ENCODE results near the gene PCBP2.
A peak's percentile ranks its signal among the peaks of the same experiment; 100 is the strongest.
"Not testable (repeated sequence)": the region's sequence is repeated elsewhere in the genome, so short reads cannot be mapped to it uniquely, and the experiment has no call there.

The PCBP2 gene

DNA sequence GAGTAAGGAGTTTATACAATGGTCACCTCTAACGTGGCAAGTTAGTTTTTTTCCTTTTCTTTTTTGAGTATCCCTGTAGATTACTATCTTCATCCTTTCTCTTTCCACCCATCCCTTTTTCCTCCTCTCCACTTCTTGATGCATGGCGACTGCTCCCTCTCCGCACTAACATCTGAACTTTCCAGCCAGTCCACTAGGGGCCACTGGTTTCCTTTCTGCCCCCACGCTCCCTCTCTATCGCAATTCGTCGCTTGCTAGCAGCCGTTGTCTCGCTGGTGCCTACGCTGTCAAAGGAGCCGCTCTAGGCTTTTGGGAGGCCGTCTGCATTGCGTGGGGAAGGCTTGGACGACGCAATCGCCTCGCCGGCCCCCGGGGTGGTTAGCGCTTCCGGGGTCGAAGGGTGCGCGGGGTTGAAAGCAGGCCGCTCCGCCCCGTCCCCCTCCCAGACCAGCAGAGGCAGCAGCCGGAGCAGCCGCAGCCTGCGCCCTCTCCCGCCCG, at the start of gene PCBP2:
Gene PCBP2 (plus strand): TSS at position 442 of the 498 bp plus-strand sequence. CDS start 2,699 bp downstream, outside the sequence.
- DNase-seq = peak; percentile 84 to 99

DNA sequence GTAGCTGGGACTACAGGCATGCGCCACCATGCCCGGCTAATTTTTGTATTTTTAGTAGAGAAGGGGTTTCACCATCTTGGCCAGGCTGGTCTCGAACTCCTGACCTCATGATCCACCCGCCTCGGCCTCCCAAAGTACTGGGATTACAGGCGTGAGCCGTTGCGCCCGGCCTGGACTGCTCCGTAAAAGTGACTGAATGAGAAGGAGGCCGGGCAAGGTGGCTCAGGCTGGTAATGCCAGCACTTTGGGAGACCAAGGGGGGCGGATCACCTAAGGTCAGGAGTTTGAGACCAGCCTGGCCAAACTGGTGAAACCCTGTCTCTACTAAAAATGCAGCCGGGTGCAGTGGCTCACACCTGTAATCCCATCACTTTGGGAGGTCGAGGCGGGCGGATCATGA, 49.6 kb upstream of the PCBP2 start:
- not testable (repeated sequence) for DNase-seq

DNA sequence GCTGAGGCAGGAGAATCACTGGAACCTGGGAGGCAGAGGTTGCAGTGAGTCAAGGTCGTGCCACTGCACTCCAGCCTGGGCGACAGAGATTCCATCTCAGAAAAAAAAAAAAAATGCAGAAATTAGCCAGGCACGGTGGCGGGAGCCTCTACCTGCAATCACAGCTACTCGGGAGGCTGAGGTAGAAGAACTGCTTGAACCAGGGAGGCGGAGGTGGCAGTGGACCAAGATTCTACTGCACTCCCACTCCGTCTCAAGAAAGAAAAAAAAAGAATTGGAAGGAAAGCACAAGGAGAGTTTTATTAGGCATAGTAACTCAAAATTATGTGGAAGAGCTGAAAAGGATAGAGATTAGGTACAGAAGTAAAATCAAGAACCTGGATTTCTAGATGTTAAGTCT, 49.0 kb upstream of the PCBP2 start:
- no peak for DNase-seq

DNA sequence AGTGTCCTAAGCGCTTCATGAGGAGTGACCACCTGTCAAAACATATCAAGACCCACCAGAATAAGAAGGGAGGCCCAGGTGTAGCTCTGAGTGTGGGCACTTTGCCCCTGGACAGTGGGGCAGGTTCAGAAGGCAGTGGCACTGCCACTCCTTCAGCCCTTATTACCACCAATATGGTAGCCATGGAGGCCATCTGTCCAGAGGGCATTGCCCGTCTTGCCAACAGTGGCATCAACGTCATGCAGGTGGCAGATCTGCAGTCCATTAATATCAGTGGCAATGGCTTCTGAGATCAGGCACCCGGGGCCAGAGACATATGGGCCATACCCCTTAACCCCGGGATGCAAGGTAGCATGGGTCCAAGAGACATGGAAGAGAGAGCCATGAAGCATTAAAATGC, 41.0 kb upstream of the PCBP2 start:
- no peak for DNase-seq

DNA sequence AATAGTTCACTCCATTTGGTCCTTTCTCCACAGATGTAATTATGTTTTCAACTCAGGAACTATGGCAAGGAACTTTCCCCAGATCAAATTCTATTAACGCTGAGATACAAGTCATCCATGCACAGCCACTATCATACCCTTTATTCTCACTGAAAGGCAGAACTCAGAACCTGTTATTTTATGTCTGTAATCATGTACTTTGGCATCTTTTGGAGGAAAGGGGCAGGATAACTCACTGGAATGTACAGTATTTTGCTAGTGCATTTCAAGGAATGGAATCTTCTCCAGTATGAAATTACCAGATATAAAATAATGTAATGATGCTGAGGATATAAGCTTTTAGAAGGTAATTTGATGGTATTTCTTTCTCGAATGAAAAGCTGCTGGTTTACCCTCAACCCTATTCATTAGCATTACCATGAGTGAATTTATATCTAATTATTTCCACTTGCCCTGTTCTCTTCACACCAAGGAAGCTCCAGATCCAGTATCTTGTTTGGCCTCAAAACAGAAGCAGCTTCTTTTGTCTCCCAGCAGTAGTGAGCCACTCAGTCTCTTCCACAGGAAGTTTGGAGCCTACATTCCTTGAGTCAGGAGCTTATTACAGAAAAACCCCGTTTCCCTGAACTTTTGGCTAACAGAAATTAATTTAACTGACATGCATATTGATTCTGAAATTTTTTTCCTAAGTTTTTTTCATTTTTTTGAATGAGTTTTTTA, 38.3 kb upstream of the PCBP2 start:
- DNase-seq = no peak

DNA sequence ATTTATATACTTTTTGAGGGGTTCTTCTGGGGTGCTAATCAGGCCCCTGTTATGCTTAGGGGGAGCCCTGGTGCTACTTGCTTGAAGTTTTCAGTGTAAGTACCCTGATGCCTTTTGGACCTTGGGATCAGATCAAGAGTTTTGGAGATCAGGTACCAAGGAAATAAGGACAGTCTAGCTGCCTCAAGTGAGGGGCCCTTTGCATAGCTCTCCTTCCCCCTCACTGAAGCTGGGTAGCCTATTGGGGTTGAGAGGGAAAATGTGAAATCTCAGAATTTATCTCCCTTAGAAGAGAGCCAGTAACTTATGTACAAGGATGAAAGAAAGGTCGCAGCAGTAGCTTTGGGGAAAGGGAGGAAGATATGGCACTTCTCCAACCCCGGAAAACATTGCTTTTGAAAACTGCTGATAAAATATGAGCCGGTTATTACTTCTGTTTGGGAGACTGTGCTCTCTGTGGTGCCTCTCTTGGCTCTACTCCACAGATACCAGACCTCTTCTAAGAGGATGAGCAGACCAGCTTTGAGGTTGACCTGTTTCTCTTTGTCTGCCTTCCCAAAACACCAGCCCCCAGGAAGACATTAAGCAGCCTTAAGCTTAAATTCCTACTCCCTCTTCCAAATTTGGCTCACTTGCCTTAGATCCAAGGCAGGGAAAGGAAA, 37.0 kb upstream of the PCBP2 start:
- DNase-seq = no peak

DNA sequence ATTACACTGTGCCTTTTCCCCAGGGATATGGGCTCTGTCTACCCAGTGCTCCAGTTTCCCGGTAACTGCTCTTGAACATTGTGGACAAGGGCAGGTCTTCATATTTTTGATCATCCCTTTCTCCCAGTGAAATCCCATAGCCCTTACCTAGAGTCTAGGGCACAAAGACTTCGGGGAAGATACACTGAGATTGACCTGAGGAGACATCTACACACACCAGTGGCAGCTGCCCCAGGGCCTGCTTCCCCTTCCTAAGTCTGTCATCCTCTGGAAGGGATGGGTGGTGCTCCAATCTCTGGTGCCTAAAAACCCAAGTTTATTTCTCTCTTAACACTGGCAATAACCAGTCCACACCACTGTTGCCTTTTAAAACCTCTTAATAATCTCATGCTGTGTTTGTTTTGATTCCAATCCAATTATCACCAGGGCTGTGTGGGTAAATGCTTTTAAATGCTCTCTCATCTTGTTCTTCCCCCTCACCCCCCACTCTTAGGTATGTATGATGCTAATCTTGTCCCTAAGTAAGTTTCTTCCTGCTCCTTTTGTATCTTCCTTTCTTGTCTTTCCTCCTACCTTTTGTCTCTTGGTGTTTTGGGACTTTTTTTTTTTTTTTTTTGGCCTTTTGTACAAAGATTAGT, 36.0 kb upstream of the PCBP2 start:
- DNase-seq = not testable (repeated sequence)

DNA sequence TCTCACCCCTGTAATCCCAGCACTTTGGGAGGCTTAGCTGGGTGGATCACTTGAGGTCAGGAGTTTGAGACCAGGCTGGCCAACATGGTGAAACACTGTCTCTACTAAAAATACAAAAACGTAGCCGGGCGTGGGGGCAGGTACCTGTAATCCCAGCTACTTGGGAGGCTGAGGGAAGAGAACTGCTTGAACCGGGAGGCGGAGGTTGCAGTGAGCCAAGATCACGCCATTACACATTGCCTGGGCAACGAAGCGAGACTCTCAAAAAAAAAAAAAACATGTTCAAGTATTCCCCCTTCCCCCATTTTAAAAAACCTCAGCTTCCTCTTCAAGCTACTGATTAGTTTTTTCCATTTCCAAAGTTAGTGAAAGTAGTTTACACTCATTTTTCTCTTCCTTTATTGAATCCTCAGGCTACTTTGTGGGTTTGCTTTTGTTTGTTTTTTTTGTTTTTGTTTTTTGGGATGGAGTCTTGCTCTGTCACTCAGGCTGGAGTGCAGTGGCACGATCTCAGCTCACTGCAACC, 34.5 kb upstream of the PCBP2 start:
- peak in 1 of 2 donors; percentile 85 for DNase-seq

DNA sequence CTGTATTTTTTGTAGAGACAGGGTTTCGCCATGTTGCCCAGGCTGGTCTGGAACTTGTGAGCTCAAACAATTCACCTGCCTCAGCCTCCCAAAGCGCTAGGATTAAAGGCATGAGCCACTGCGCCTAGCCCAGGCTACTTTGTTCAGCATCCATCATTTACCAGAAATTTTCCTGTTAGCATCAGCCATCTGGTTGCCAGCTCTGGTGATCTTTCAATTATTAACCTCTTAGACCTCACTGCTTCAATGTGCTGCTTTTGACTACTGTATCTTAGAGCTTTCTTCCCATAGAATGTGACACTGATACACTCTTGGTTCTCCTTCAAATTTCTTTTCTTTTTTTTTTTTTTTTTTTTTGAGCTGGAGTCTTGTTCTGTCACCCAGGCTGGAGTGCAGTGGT, 33.7 kb upstream of the PCBP2 start:
- DNase-seq = no peak

DNA sequence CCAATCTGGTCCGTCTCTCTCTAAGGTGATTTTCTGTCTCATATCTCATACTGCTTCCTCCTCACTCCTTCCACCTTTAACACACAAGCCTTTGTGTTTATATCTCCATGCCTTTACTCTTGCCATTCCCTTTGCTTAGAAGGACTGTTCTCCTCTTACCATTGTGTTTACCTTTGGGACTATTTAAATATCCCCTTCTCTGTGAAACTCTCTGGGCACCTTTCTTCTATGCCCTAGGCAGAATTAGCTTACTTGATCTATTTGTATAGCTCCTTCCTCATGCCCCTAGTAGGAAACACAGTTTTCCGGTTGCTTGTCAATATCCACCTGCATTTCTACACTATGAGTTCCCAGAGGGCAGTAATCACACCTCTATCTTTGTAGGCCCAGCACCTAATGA, 32.1 kb upstream of the PCBP2 start:
- no peak for DNase-seq

DNA sequence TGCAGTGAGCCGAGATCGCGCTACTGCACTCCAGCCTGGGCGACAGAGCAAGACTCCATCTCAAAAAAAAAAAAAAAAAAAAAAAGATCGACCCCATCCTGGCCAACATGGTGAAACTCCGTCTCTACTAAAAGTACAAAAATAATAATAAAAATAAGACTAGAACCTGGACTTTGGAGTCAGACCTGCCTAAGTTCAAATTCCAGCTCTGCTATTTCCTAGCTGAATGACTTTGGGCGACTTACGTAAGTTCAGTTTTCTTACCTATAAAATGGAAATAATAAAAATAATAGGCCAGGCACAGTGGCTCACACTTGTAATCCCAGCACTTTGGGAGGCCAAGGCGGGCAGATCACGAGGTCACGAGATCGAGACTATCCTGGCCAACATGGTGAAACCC, 29.7 kb upstream of the PCBP2 start:
- not testable (repeated sequence) for DNase-seq

DNA sequence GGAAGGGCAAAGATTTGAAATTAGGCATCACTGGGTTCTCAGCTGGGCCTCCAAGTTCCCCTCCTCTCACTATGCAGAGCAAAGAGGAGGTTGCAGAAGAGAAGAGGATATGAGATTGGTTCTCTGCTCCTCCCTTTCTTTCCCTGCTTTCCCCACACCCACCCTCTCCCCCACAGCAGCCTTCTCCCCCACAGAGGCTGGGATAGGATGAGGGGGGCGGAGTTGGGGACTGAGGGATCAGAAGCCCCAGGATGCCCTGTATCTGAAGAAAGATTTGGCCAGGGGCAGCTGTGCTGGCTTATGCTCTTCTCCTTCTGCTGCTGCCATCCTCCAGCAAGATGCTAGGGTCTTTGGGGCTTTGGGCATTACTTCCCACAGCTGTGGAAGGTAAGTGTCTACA, 28.3 kb upstream of the PCBP2 start, which contains the start of gene AMHR2:
Gene AMHR2 (plus strand): TSS at position 259 of the 400 bp plus-strand sequence. CDS start 80 bp downstream, at position 339.
- DNase-seq = no peak

DNA sequence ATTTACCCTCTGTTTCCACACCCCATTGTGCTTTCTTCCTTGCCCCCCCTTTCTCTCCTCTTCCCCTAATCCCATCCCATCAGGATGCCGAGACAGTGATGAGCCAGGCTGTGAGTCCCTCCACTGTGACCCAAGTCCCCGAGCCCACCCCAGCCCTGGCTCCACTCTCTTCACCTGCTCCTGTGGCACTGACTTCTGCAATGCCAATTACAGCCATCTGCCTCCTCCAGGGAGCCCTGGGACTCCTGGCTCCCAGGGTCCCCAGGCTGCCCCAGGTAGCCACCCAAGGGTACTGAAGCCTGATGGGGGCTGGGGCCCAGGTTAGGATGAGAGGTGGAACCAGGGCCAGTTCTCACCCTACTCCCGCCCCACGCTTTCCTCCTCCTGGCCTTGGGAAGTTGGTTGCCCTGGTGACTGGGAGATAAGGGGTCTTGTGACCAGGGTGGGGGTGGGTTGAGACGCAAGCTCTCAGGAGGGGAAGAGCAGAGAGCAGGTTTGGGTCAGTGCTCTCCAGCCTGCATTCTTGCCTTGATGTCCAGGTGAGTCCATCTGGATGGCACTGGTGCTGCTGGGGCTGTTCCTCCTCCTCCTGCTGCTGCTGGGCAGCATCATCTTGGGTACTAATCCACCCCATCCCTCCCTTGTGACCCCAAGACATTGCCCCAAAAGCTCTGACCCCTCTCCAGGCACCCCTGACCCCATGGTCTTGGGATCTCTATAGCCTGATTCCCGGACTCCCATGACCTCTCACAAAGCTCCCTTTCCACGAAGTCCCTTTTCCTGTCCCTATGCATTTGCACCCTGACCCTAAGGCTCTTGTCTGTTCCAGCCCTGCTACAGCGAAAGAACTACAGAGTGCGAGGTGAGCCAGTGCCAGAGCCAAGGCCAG, 27.0 kb upstream of the PCBP2 start:
- no peak for DNase-seq

DNA sequence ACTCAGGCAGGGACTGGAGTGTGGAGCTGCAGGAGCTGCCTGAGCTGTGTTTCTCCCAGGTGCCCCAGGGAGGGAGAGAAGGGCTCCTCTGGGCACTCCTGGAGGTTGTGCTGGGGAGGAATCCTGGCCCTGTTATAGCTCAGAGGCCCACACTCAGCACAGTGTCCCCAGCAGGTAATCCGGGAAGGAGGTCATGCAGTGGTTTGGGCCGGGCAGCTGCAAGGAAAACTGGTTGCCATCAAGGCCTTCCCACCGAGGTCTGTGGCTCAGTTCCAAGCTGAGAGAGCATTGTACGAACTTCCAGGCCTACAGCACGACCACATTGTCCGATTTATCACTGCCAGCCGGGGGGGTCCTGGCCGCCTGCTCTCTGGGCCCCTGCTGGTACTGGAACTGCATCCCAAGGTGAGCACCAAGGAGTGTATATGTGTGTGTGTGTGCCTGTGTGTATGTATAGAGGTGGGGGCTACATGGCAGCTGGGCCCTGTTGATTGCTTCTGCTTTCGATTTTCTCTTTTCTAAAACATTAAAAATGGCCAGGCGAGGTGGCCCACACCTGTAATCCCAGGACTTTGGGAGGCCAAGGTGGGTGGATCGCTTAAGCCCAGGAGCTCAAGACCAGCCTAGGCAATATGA, 26.3 kb upstream of the PCBP2 start:
- DNase-seq = no peak

DNA sequence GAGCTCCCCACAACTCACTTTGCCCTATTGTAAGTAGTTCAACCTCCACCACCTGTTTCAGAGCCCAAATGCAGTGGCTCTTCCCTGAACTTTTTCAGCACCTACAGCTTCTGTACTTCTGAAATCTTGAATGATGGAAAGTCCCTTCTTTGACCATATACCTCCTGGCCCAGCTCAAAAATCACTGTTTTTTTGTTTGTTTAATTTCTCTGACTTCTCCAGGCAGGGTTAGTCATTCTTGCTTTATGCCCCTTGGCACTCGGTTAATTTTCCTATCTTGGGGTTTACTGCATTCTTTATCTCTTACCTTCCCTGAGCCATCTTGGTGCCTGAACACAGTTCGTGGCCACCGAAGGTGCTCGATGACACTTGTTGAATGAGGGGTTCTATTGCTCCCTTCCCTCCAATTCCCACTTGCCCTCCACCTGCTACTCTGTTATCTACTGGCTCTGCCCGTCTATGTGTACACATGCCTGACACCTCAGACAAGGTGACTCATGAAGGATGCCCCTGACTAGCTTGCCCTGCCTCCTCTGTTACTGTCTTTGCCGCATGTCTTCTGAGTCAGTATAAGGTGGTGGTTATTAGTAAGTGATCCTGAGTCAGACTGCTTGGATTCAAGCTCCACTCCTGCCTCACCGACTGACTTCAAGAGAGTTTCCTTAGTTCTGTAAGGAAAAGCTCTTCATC, 23.9 kb upstream of the PCBP2 start:
- no peak for DNase-seq

DNA sequence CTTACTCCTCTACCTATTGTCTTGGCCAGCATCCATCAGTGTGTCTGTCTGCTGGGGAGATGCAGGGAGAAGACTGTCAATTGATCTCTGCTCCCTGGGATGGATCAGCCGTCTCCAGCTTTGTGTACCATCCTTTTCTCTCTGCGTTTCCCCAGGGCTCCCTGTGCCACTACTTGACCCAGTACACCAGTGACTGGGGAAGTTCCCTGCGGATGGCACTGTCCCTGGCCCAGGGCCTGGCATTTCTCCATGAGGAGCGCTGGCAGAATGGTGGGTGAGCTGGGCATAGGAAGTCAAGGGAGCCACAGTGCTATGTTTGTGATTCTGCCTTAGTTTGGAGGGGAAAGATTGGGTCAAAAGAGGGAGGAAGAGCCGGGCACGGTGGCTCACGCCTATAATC, 23.2 kb upstream of the PCBP2 start:
- no peak for DNase-seq

DNA sequence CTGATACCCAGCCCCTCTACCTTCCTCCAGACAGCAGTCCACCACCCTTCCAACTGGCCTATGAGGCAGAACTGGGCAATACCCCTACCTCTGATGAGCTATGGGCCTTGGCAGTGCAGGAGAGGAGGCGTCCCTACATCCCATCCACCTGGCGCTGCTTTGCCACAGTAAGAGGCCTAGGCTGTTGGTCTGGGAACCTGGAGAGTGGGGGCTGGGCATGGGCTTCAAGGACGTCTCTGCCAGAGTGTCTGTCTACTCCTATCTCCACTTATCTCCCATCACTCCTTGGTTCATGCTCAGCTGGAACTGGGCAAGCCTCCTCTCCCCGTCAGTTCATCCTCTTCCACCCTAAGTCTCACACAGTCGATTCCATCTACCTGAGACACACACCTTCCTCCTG, 21.8 kb upstream of the PCBP2 start:
- no peak for DNase-seq

DNA sequence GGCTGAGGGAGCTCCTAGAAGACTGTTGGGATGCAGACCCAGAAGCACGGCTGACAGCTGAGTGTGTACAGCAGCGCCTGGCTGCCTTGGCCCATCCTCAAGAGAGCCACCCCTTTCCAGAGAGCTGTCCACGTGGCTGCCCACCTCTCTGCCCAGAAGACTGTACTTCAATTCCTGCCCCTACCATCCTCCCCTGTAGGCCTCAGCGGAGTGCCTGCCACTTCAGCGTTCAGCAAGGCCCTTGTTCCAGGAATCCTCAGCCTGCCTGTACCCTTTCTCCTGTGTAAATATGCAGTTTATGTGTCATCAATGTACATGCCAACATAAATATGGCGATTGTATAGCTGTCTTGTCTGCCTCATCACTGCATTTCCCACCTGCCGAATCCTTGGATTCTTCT, 20.7 kb upstream of the PCBP2 start:
- no peak for DNase-seq

DNA sequence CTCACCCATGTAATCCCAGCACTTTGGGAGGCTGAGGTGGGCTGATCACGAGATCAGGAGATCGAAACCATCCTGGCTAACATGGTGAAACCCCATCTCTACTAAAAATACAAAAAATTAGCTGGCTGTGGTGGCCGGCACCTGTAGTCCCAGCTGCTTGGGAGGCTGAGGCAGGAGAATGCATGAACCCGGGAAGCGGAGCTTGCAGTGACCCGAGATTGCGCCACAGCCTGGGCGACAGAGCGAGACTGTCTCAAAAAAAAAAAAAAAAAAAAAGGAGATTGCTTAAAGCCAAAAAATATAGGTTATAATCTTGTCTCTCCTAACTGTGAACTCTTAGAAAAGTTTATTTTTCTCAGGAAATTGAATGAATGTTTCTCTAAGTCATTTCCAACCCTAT, 16.6 kb upstream of the PCBP2 start:
- DNase-seq = not testable (repeated sequence)

DNA sequence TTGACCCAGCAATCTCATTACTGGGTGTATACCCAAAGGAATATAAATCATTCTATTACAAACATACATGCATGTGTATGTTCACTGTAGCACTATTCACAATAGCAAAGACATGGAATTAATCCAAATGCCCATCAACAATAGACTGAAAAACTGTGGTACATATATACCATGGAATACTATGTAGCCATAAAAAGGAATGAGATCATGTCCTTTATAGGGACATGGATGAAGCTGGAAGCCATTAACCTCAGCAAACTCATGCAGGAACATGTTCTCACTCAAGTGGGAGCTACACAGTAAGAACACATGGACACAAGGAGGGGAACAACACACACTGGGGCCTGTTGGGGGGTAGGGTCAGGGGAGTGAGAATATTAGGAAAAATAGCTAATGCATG, 12.3 kb upstream of the PCBP2 start:
- DNase-seq = not testable (repeated sequence)
